Activated CD8-positive, alpha-beta memory T cell treated with anti-CD3 and anti-CD28 coated beads for 1 hour (primary cell): Measurements from ENCODE around the gene BLVRA.
"Not testable (repeated sequence)": the region's sequence is repeated elsewhere in the genome, so short reads cannot be mapped to it uniquely, and the experiment has no call there.

Experiments
- DNase-seq, 2 donors: peaks; one replicate each; pipeline ENCODE4 v3.0.0-alpha.2; 2020; ENCODE audit warnings: low read depth in 1 of 2; ENCODE audit errors: extremely low read depth in 1 of 2

The BLVRA gene

DNA sequence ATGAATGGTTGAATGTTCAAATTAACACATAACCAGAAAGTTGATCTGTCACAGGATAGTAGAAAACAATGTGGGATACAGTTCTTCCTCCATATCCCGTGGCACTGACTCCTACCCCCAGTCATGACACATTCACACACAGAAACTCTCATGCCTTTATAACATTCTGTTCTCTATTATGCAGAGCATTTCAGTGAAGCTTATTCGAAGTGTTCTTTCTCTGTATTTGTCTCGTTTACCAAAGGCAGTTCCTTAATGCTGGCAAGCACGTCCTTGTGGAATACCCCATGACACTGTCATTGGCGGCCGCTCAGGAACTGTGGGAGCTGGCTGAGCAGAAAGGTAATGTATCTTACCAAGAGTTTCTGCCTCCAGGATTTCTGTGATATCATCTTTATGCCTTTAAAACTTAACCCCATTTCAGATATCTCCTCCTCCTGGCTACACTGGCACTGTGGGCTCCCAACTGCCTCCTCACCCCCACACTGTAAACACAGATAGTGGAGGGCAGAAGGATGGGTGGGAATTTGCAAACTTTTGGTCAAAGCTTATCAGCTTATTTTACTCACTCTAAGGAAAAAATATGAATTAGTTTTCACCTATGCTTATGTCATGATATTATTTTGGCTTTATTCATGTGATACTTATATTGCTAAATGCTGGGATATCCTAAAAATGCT is 34.1 kb downstream of the BLVRA start:
- DNase-seq = no peak

GRCh38 chr7:43799605-43800004 is 41.1 kb downstream of the BLVRA start:
- DNase-seq = no peak

GRCh38 chr7:43803865-43804264 is 45.4 kb downstream of the BLVRA start:
- DNase-seq = no peak

DNA sequence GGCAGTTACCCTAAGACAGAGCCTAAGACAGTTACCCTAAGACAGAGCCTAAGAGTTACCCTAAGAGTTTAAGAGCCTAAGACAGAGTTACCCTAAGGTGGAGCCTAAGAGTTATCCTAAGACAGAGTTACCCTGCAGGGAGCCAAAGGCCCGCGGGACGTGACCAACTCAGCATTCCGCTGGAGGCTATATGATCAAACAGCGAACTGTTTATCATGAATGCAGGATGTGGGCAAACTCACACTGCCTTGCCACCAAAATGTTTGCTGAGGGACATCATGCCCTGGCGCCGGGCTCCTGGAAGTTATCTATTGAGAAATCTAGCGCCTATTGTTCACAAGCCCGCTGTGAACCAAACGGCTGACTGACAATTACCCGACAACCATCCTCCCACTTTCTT is 49.9 kb downstream of the BLVRA start:
- no peak for DNase-seq

DNA sequence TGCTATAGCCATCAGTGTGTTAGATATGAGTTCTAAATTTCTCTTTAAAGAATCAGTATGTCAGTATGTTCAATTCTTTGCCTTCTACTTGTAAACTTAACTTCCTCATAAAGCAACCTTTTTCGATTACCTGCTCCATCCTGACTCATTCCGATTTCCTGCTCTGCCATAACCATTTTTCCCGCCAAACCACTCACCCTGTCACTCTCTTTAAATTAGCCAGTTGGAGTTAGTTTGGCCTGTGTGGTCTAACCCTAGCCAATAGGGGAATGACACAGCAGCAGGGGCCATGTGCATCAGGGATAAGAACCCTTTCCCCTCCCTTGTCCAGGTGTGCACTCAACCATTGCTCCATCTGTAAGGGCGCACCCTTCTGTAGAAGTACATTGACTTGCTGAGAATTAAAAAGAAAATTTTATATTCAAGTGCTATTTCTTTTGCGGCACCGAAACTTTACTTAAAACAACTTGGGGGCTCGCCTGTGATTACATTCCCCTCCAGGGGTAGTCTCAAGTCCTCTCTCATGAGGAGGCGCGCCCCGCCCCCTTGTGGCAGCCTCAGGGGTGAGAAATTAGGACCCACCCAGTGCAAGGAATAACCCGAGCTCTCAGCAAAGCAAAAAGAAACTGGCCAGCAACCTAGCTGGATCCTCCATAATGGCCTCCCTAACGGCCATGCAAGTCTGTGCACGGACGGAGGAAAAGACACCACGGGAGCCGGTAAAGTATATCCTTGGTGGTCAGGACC is 51.9 kb downstream of the BLVRA start:
- DNase-seq = peak in 1 of 2 donors; percentile 22

- DNase-seq = no peak
Observed at GRCh38 chr7:43815373-43815772, 56.9 kb downstream of the BLVRA start.

- not testable (repeated sequence) for DNase-seq
Observed at GRCh38 chr7:43816046-43816797, 57.7 kb downstream of the BLVRA start.

GRCh38 chr7:43823425-43823824 is 64.9 kb downstream of the BLVRA start:
- DNase-seq = not testable (repeated sequence)

DNA sequence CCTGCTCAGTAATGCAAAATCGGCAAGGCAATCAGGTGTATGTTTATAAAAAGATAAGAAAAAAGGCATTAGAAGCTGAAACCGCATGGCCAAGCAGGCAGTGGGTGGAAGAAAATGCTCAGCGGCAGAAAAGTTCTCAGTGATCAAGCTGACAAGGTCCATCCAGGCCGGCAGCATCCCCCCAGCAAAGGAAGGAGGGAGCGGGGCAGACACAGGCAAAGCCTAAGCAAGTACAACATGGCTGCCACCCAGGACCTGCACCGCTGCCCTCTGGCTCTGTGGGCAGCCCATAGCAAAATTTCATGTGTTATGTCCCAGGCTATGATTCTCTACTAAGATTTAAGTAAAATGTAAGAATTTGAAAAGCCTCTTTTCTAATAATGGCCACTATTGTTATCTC is 65.5 kb downstream of the BLVRA start:
- no peak for DNase-seq

DNA sequence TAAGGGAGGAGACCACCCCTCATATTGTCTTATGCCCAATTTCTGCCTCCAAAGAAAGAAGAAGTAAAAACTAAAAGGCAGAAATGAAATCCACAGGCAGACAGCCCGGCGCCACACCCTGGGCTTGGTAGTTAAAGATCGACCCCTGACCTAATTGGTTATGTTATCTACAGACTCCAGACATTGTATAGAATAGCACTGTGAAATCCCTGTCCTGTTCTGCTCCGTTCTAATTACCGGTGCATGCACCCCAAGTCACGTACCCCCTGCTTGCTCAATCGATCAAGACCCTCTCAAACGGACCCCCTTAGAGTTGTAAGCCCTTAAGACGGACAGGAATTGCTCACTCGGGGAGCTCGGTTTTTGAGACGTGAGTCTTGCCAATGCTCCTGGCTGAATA is 66.0 kb downstream of the BLVRA start:
- not testable (repeated sequence) for DNase-seq

GRCh38 chr7:43824963-43825362 is 66.5 kb downstream of the BLVRA start:
- DNase-seq = no peak

DNA sequence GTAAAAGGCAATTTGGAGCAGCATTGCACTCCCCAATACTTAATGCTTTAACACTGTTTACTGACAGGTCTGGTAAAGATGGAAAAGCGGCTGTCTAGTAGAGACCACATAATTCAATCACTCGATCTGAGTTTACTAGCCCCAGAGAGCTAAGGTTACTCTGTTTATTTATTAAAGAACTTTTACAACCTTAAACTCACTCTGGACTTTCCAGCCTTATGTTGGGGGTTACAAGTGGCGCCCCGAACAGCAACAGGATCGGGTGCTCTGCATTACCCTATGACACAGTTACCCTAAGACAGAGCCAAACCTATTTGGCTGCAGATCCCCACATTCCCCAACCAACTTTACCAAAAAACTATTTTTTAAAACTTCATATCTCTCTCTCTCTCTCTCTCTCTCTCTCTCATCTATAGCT is 66.9 kb downstream of the BLVRA start:
- no peak for DNase-seq

DNA sequence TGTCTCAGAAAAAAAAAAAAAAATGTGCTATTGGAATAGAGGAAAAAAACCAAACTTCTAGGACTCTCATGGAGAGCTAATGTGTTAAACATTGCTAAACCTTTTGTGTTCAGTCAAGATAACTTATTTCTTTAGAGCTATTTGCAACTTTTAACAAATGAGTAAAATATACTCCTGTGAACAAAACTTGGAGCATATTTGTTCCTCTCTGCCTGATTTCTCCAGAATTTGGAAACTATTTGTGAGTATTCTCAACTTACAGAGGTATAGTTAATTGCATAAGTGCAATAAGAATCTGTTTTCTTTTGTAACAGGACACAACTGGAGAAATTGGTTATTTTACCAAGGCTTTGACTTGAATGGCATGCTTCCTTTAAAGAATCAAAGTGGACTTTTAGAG is 72.4 kb downstream of the BLVRA start:
- not testable (repeated sequence) for DNase-seq

DNA sequence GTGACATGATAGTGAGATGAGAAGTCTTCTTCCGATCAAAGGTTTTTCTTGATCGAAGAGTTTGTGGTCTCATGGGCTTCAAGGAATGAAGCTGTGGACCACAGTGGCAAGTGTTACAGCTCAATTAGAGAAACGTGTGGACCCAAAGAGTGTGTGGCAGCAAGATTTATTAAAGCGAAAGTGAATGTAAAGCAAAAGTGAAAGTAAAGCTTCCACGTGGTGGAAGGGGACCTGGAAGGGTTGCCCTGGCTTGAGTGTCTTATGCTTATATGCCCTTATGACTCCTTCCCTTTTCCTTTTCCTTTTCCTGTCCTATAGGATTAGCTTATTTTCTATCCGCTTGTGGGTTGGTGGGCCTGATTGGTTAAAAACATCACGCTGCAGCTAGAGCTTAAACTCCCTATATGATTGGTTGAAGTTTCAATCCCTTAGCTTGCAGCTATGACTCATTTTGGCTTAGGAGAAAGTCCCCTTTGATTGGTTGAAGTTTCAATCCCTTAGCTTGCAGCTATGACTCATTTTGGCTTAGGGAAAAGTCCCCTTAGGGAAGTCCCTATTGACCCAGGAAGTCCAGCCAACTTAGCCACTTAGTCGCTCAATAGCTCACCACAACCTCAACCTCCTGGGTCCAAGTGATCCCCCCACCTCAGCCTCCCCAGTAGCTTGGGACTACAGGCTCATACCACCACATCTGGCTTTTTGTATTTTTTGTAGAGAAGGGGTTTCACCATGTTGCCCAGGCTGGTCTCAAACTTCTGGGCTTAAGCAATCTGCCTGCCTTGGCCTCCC is 76.2 kb downstream of the BLVRA start:
- no peak for DNase-seq

DNA sequence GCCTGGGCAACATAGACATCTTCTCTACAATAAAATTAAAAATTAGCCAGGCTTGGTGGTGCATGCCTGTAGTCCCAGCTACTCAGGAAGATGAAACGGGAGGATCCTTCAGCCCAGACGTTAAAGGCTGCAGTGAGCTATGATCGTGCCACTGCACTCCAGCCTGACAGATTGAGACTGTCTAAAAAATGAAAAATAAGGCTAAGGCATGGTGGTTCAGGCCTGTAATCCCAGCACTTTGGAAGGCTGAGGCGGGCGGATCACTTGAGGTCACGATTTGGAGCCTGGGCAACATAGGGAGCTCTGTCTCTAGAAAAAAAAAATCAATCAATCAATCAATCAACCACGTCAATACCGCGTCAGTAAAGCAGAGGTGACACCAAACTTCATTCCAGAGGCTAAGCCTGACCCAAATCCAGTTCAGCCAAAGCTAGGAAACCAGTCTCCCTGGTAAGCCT is 79.8 kb downstream of the BLVRA start:
- no peak for DNase-seq

DNA sequence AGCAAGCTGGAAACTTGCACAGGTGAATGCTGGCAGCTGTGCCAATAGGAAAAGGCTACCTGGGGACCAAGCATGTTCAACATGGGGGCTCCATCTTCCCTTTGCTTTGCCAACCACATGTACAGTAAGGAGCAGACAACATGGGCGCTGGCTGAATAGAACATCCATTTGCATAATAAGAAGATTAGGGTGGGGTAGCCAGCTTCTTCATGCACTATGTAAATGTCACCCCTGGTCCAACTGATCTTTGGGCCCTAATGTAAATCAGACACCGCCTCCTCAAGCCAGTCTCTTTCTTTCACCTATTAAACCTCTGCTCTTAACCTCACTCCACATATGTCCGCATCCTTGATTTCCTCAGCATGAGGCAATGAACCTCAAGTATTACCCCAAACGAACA is 84.8 kb downstream of the BLVRA start:
- DNase-seq = no peak

GRCh38 chr7:43844257-43844656 is 85.8 kb downstream of the BLVRA start:
- no peak for DNase-seq

- DNase-seq = no peak
Observed at GRCh38 chr7:43844662-43845061, 86.2 kb downstream of the BLVRA start.

GRCh38 chr7:43847496-43847895 is 89.0 kb downstream of the BLVRA start:
- DNase-seq = no peak

GRCh38 chr7:43849047-43849446 is 90.6 kb downstream of the BLVRA start:
- DNase-seq = no peak
